ENCODE measurements around the gene SETD2. TPM values are rescaled to one million over a fixed set of nuclear protein-coding genes. Genes with fewer than 3 reads are reported as not detected.
A peak's percentile ranks its signal among the peaks of the same experiment; 100 is the strongest.

The SETD2 gene, protein sequence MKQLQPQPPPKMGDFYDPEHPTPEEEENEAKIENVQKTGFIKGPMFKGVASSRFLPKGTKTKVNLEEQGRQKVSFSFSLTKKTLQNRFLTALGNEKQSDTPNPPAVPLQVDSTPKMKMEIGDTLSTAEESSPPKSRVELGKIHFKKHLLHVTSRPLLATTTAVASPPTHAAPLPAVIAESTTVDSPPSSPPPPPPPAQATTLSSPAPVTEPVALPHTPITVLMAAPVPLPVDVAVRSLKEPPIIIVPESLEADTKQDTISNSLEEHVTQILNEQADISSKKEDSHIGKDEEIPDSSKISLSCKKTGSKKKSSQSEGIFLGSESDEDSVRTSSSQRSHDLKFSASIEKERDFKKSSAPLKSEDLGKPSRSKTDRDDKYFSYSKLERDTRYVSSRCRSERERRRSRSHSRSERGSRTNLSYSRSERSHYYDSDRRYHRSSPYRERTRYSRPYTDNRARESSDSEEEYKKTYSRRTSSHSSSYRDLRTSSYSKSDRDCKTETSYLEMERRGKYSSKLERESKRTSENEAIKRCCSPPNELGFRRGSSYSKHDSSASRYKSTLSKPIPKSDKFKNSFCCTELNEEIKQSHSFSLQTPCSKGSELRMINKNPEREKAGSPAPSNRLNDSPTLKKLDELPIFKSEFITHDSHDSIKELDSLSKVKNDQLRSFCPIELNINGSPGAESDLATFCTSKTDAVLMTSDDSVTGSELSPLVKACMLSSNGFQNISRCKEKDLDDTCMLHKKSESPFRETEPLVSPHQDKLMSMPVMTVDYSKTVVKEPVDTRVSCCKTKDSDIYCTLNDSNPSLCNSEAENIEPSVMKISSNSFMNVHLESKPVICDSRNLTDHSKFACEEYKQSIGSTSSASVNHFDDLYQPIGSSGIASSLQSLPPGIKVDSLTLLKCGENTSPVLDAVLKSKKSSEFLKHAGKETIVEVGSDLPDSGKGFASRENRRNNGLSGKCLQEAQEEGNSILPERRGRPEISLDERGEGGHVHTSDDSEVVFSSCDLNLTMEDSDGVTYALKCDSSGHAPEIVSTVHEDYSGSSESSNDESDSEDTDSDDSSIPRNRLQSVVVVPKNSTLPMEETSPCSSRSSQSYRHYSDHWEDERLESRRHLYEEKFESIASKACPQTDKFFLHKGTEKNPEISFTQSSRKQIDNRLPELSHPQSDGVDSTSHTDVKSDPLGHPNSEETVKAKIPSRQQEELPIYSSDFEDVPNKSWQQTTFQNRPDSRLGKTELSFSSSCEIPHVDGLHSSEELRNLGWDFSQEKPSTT (N-terminal part only)
- 12.1 and 15.3 TPM in 2 replicates for polyA plus RNA-seq (2012; rRNA removed)
- 15.4 and 18.2 TPM in 2 replicates for polyA plus RNA-seq (2012; cell fraction: cytosol; rRNA removed)
- polyA plus RNA-seq (2012; cell fraction: nucleus; rRNA removed), result 13.7 and 23.7 TPM in 2 replicates

GRCh38 chr3:47164007-47164881, at the start of gene SETD2:
Gene SETD2, minus strand, starts transcription at chr3:47164113. Its CDS starts 189 bp downstream, at chr3:47163924.
- H3K4me1 ChIP-seq (ENCODE audit: control insufficient read depth in 1 of 2, insufficient read depth in 2 of 2, low read depth in 1 of 2, low read length in 1 of 2), result peaks cover 0 to 16% of the 10 kb centered on the region in 2 experiments; a peak in 2 of 4 replicates
- POLR2A ChIA-PET, result interaction anchor here (0.6 to 1.6 kb wide), 7 partner anchors 10 to 319 kb away, joined by 3 to 5 read pairs (median 3); partner anchors contain the start of gene KLHL18
- peak within 1 kb of the TSS; percentile 80 to 92 for H3K27ac ChIP-seq (ENCODE audit: low read depth in 2 of 2, low read length in 1 of 2)
- H3K9me2 ChIP-seq, result no peaks in the 10 kb centered on the region
- CTCF ChIA-PET, result interaction anchor here (1.0 to 2.7 kb wide), 6 partner anchors 11 to 297 kb away, joined by 3 to 10 read pairs (median 5); partner anchors contain the start of genes KIF9 and KLHL18
- H3K4me3 ChIP-seq (ENCODE audit: low read depth in 2 of 2, low read length in 1 of 2), result peak within 1 kb of the TSS; percentile 84 to 91
- peaks cover 97% of the 10 kb centered on the region for H3K79me2 ChIP-seq (ENCODE audit: insufficient read depth)
- 2% methylated on average over 26 of the region's 95 CpGs for WGBS (ENCODE audit: low lambda C conversion rate)
- no peaks in the 10 kb centered on the region for H3K9me3 ChIP-seq
- peaks cover 35% of the 10 kb centered on the region for H4K20me1 ChIP-seq (ENCODE audit: insufficient read depth)
- H3K27me3 ChIP-seq (ENCODE audit: insufficient read depth), result no peaks in the 10 kb centered on the region
- peak within 1 kb of the TSS; percentile 86 for H2AFZ ChIP-seq (ENCODE audit: low read depth)
- peak within 1 kb of the TSS; percentile 89 for H3K9ac ChIP-seq
- peak within 1 kb of the TSS; percentile 79 for H3K4me2 ChIP-seq
- peak; percentile 97 for DNase-seq
- peaks cover 3 to 4% of the 10 kb centered on the region in 2 experiments for H3K36me3 ChIP-seq (replicated peaks in 1 of 2; ENCODE audit: control insufficient read depth in 1 of 2, insufficient read depth in 2 of 2, low read length in 1 of 2)
- H3F3A ChIP-seq (replicated peaks; ENCODE audit: insufficient read depth), result peaks cover 15% of the 10 kb centered on the region
- TF ChIP-seq EP300 (IDR thresholded peaks at IDR 0.05; ENCODE audit: borderline replicate concordance in 1 of 2, low read depth in 1 of 2, low read length in 1 of 2), result no peak; a peak in 1 of 4 replicates
- TF ChIP-seq RFX5 (IDR thresholded peaks at IDR 0.05; ENCODE audit: low read length), result no peak
- TF ChIP-seq FOXM1 (IDR thresholded peaks at IDR 0.05; ENCODE audit: low read depth), result no peak; the same call in 1 of the 2 replicates
- TF ChIP-seq FOXJ3 (CRISPR knock-in tag; IDR thresholded peaks at IDR 0.05), result no peak
- no peak for TF ChIP-seq JUND (IDR thresholded peaks at IDR 0.05)
- TF ChIP-seq NRF1 (IDR thresholded peaks at IDR 0.05; ENCODE audit: low read depth, low read length), result no peak
- no peak for TF ChIP-seq EZH2phosphoT487 (IDR thresholded peaks at IDR 0.05; ENCODE audit: borderline replicate concordance, low read depth)
- peak; percentile 84 for TF ChIP-seq MAX (IDR thresholded peaks at IDR 0.05; ENCODE audit: low read depth)
- TF ChIP-seq, protein P1, sequence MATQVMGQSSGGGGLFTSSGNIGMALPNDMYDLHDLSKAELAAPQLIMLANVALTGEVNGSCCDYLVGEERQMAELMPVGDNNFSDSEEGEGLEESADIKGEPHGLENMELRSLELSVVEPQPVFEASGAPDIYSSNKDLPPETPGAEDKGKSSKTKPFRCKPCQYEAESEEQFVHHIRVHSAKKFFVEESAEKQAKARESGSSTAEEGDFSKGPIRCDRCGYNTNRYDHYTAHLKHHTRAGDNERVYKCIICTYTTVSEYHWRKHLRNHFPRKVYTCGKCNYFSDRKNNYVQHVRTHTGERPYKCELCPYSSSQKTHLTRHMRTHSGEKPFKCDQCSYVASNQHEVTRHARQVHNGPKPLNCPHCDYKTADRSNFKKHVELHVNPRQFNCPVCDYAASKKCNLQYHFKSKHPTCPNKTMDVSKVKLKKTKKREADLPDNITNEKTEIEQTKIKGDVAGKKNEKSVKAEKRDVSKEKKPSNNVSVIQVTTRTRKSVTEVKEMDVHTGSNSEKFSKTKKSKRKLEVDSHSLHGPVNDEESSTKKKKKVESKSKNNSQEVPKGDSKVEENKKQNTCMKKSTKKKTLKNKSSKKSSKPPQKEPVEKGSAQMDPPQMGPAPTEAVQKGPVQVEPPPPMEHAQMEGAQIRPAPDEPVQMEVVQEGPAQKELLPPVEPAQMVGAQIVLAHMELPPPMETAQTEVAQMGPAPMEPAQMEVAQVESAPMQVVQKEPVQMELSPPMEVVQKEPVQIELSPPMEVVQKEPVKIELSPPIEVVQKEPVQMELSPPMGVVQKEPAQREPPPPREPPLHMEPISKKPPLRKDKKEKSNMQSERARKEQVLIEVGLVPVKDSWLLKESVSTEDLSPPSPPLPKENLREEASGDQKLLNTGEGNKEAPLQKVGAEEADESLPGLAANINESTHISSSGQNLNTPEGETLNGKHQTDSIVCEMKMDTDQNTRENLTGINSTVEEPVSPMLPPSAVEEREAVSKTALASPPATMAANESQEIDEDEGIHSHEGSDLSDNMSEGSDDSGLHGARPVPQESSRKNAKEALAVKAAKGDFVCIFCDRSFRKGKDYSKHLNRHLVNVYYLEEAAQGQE (IDR thresholded peaks at IDR 0.05; ENCODE audit: low read depth, low read length), result no peak
- TF ChIP-seq RCOR1 (IDR thresholded peaks at IDR 0.05; ENCODE audit: low read length), result no peak
- TF ChIP-seq CHD2 (IDR thresholded peaks at IDR 0.05; ENCODE audit: low read length, partially characterized antibody), result peak; percentile 6
- TF ChIP-seq SMC3 (IDR thresholded peaks at IDR 0.05; ENCODE audit: low read depth, low read length), result 0 out of 2 replicates have a peak, but pooled peaks have one; percentile 16
- peak; percentile 75; the same call in 1 of the 2 replicates for TF ChIP-seq SIN3A (IDR thresholded peaks at IDR 0.05; ENCODE audit: borderline replicate concordance, low read depth, low read length)
- no peak; the same call in 1 of the 2 replicates for TF ChIP-seq YY1 (IDR thresholded peaks at IDR 0.05; ENCODE audit: low read depth)
- peak; percentile 23; the same call in 1 of the 2 replicates for TF ChIP-seq GABPA (IDR thresholded peaks at IDR 0.05; ENCODE audit: low read depth)
- TF ChIP-seq TAF1 (IDR thresholded peaks at IDR 0.05; ENCODE audit: borderline replicate concordance, low read depth, low read length), result peak; percentile 69
- TF ChIP-seq RXRA (IDR thresholded peaks at IDR 0.05; ENCODE audit: borderline replicate concordance, low read depth), result no peak
- TF ChIP-seq MXI1 (IDR thresholded peaks at IDR 0.05; ENCODE audit: low read depth, low read length), result peak; percentile 68; the same call in 1 of the 2 replicates
- TF ChIP-seq, protein P2, sequence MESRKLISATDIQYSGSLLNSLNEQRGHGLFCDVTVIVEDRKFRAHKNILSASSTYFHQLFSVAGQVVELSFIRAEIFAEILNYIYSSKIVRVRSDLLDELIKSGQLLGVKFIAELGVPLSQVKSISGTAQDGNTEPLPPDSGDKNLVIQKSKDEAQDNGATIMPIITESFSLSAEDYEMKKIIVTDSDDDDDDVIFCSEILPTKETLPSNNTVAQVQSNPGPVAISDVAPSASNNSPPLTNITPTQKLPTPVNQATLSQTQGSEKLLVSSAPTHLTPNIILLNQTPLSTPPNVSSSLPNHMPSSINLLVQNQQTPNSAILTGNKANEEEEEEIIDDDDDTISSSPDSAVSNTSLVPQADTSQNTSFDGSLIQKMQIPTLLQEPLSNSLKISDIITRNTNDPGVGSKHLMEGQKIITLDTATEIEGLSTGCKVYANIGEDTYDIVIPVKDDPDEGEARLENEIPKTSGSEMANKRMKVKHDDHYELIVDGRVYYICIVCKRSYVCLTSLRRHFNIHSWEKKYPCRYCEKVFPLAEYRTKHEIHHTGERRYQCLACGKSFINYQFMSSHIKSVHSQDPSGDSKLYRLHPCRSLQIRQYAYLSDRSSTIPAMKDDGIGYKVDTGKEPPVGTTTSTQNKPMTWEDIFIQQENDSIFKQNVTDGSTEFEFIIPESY (IDR thresholded peaks at IDR 0.05; ENCODE audit: borderline replicate concordance, low read depth), result no peak
